ENCODE data around the gene EXOC3L1.

The EXOC3L1 gene

DNA sequence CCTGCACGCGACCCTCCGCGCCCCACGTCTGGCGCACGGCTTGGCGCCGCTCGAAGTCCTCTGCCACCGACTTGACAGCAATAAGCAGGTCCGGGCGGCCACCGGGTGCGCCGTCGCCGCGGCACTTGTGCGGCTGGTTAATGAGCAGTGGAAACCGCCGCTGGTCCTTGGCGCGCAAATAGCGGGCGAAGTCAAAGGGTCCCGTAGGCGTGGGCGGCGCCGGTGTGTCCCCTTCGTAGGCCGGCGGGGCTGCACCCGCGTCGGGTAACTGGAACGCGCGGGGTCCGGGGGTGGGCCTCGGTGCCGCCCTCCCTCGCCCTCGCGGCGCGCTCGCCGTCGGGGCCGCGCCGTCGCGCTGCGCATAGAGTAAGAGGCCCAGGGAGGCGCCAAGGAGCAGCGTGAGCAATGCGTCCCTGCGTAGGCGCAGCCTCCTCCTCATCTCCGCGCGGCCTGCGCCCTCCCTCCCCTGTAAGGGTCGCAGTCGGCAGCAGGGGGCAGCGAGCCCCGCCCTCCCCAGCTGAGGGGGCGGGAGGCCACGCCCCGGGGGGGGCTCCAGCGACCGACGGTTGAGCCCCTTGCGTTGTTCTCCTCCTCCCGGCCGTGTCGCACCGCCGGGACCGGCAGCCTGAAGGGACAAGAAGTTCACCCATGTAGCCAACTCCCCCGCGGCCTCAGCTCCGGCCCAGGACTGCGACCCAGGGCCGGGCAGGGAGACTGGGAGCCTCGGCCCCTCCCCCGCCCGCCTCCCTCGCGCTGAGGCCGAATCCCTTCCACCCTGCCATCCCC, 39.7 kb downstream of the EXOC3L1 start:
- FAIRE-seq (peak; percentile 26), DNase-seq (ENCODE audit: insufficient read length, low spot score) (peak; percentile 75)
- TF ChIP-seq TAF1 (IDR thresholded peaks at IDR 0.05; ENCODE audit: low read depth, low read length): no peak
- no peak for TF ChIP-seq SPI1 (IDR thresholded peaks at IDR 0.05; ENCODE audit: low read depth, low read length)
- no peak for TF ChIP-seq PAX5 (IDR thresholded peaks at IDR 0.05; ENCODE audit: insufficient read depth, low read length, severe bottlenecking)
- TF ChIP-seq POU2F2 (IDR thresholded peaks at IDR 0.05; ENCODE audit: low read depth, low read length): no peak
- TF ChIP-seq POLR2A (IDR thresholded peaks at IDR 0.05; ENCODE audit: low read depth, low read length): no peak
- TF ChIP-seq POLR2AphosphoS5 (IDR thresholded peaks at IDR 0.05; ENCODE audit: low read depth, low read length): no peak

DNA sequence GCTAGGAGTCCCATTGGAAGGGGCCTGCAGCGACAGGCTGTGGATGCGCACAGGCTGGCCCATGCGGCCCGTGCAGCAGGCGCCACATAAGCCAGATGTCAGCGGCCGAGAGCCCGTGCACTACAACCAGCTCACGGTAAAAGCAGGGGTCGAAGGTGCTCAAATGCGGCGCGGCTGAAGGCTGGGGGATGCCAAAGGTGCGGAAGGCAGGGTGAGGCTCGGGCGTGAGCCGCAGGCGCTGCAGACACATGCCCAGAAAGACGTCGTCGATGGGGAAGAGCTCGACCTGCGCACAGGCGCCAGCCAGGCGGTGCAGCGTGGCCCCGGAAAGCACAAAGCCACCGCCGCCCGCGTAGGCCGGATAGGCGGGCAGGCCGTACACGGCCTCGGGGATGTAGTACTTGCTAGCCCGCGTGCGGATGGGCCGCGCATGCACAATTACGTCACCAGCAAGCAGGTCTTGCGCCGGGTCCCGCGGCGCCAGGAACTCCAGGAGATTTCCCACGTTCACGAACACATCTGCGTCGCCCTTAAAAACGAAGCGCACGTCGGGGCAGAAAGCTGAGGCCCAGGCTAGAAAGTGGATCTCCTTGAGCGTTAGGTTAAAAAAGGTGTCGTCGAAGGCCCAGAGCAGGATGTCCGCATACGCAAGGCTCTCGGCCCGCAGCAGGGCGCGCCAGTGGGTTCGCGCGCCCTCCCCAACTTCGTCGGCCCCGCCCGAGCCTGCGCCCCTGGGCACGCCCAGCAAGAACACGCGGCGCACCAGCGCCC, 40.5 kb downstream of the EXOC3L1 start:
- FAIRE-seq (no peak), DNase-seq (ENCODE audit: insufficient read length, low spot score) (no peak)
- TF ChIP-seq SPI1 (IDR thresholded peaks at IDR 0.05; ENCODE audit: low read depth, low read length): no peak
- TF ChIP-seq POU2F2 (IDR thresholded peaks at IDR 0.05; ENCODE audit: low read depth, low read length): no peak
- TF ChIP-seq POLR2AphosphoS5 (IDR thresholded peaks at IDR 0.05; ENCODE audit: low read depth, low read length): no peak
- TF ChIP-seq TAF1 (IDR thresholded peaks at IDR 0.05; ENCODE audit: low read depth, low read length): no peak
- TF ChIP-seq POLR2A (IDR thresholded peaks at IDR 0.05; ENCODE audit: low read depth, low read length): no peak
- no peak for TF ChIP-seq PAX5 (IDR thresholded peaks at IDR 0.05; ENCODE audit: insufficient read depth, low read length, severe bottlenecking)

DNA sequence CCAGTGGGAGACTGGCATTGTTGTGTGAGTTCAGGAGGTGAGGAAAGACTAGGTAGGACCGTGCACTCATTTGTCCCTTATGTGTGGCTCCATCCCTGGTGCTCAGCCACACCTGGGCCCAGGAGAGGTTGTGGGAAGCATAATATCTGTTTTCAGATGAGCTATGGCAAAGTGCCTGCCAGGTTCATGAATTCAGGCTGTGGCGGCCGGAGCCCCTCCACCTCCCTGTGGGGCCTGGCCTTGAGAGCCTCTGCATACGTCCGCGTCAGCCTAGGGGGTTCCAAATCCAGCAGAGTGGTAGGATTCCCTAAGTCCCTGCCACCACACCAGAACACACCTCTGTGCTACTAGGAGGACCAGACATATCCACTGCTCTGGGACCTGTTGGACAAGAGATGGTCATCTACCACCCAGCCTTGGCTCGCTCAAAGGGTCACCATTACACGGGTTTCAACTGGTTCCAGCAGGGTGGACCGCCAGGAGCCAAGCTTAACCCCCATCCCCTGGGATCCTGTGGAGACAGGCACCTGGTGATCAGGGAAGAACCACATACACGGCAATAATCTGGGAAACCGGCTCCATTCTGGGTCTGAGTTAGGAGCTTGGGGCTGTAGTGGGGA, 41.2 kb downstream of the EXOC3L1 start:
- no peak for DNase-seq (ENCODE audit: insufficient read length, low spot score)

DNA sequence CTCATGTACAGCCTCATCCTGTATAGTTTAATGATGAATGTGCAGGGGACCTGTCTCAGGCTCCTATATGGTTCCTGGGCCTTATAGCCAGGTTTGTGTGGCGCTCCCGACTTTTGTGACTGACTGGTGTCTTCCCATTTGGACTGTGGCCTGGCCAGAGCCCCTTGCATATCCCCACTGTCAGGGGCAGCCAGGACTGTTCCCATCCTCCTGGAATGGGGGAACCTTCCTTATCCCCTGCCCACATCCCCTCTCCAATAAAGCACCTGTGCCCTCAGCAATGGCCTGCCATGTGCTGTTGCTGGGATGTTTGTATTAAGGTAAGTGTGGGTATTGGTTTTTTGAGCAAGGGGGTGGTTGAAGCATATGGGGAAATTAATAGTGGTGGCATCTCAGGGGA, 41.7 kb downstream of the EXOC3L1 start:
- TF ChIP-seq POU2F2 (IDR thresholded peaks at IDR 0.05; ENCODE audit: low read depth, low read length) (no peak), SPI1 (IDR thresholded peaks at IDR 0.05; ENCODE audit: low read depth, low read length) (no peak), POLR2AphosphoS5 (IDR thresholded peaks at IDR 0.05; ENCODE audit: low read depth, low read length) (no peak), PAX5 (IDR thresholded peaks at IDR 0.05; ENCODE audit: insufficient read depth, low read length, severe bottlenecking) (no peak), POLR2A (IDR thresholded peaks at IDR 0.05; ENCODE audit: low read depth, low read length) (no peak), TAF1 (IDR thresholded peaks at IDR 0.05; ENCODE audit: low read depth, low read length) (no peak)
- FAIRE-seq (no peak), DNase-seq (ENCODE audit: insufficient read length, low spot score) (no peak)

More for the DNA sequence above, 41.2 kb downstream of the EXOC3L1 start:
- TF ChIP-seq POLR2AphosphoS5 (IDR thresholded peaks at IDR 0.05; ENCODE audit: low read depth, low read length) (no peak), POU2F2 (IDR thresholded peaks at IDR 0.05; ENCODE audit: low read depth, low read length) (no peak), POLR2A (IDR thresholded peaks at IDR 0.05; ENCODE audit: low read depth, low read length) (no peak), TAF1 (IDR thresholded peaks at IDR 0.05; ENCODE audit: low read depth, low read length) (no peak), PAX5 (IDR thresholded peaks at IDR 0.05; ENCODE audit: insufficient read depth, low read length, severe bottlenecking) (no peak), SPI1 (IDR thresholded peaks at IDR 0.05; ENCODE audit: low read depth, low read length) (no peak)
- no peak for FAIRE-seq

DNA sequence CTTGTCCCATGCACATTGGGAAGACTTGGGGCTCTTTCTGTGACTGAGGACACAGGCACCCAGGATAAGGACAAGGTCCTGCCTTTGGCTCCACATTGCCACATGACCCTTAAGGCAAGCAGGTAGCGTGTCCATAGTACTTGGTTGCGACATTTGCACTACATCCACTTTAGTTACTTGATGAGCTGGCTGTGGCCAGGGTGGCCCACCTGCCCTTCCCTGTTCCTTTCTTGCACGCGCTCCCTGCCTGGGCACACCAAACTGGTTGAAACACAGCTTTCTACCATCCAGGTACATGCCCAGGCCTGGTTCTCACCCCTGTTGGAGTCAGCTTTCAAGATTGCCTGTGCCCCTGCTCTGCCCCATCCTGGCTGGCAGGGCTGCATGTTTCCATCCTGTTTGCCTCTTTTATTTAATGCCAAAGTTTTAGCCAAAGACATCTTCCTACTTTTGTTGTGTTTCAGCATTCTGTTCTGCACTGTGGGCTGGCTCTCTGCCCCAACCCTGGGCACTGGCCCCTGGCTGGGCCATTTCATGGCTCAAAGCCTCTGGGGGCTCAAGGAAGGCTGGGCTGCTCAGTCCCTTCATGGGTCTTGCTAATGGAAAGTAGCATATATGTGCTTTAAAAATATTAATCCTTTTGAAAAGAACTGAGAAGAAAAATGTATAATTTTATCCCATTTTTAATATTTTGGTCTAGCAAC, 42.3 kb downstream of the EXOC3L1 start:
- FAIRE-seq: no peak
- no peak for DNase-seq (ENCODE audit: insufficient read length, low spot score)
- TF ChIP-seq POLR2AphosphoS5 (IDR thresholded peaks at IDR 0.05; ENCODE audit: low read depth, low read length): no peak
- TF ChIP-seq PAX5 (IDR thresholded peaks at IDR 0.05; ENCODE audit: insufficient read depth, low read length, severe bottlenecking): no peak
- TF ChIP-seq POU2F2 (IDR thresholded peaks at IDR 0.05; ENCODE audit: low read depth, low read length): no peak
- TF ChIP-seq TAF1 (IDR thresholded peaks at IDR 0.05; ENCODE audit: low read depth, low read length): no peak
- TF ChIP-seq POLR2A (IDR thresholded peaks at IDR 0.05; ENCODE audit: low read depth, low read length): no peak
- TF ChIP-seq SPI1 (IDR thresholded peaks at IDR 0.05; ENCODE audit: low read depth, low read length): no peak

DNA sequence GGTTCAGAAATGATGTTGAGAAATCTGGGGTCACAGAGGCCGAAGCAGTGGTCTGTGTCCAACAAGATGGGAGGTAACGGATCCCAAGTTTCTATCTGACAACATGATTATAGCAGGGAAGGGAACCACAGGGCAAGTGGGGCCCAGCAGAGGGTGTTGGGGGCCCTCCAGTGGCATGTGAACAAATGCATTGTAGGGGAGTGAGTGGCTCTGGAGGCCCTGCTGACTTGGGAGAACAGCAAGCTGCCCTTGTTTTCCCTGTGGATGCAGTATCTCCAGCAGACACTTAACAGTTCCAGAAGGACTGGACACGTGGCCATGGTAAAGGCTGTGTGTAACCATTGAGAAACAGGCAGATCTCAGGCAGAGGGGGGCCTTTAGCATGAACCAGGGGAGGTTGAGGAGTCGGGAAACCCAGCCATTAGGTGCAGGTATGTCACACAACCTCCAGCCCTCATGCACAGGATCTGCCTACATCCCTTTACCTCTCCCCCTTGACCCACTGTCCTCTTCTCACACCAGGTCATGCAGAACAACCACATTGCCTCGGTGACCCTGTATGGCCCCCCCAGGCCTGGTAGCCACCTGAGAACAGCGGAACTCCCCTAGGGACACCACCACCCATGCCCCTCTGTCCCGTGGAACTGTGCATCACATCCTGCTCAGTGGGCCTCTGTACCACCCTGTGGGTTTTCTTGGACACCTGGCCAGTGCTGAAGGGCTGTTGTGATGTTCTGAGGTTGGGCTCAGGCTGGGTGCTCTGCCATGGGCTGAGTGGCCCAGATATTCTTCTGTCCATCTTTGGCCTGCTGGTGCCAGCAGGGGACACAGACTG, 43.2 kb downstream of the EXOC3L1 start:
- DNase-seq (ENCODE audit: insufficient read length, low spot score) (no peak), FAIRE-seq (no peak)
- TF ChIP-seq TAF1 (IDR thresholded peaks at IDR 0.05; ENCODE audit: low read depth, low read length): no peak
- TF ChIP-seq POU2F2 (IDR thresholded peaks at IDR 0.05; ENCODE audit: low read depth, low read length): no peak
- TF ChIP-seq SPI1 (IDR thresholded peaks at IDR 0.05; ENCODE audit: low read depth, low read length): no peak
- TF ChIP-seq POLR2AphosphoS5 (IDR thresholded peaks at IDR 0.05; ENCODE audit: low read depth, low read length): no peak

DNA sequence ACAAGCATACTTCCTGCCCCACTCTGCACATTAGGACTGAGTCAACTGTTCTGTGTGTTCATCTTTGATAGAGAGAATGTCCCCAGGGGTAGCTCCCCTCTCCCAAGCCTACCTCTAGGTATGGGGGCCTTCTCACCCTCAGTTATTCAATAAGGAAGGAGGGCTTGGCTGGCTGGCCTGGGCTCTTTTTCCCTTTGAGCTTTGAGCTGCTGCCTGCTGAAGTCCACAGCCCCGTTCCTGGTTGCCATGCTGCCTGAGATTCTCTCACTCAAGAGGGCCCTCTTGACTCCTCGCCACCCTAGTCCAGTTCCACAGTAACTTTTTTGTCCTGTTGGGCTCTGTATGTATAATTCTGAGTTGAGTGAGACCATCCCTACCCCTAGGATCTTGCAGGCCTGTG, 44.2 kb downstream of the EXOC3L1 start:
- TF ChIP-seq PAX5 (IDR thresholded peaks at IDR 0.05; ENCODE audit: insufficient read depth, low read length, severe bottlenecking) (no peak), POU2F2 (IDR thresholded peaks at IDR 0.05; ENCODE audit: low read depth, low read length) (no peak)
- DNase-seq (ENCODE audit: insufficient read length, low spot score) (no peak), FAIRE-seq (no peak)

DNA sequence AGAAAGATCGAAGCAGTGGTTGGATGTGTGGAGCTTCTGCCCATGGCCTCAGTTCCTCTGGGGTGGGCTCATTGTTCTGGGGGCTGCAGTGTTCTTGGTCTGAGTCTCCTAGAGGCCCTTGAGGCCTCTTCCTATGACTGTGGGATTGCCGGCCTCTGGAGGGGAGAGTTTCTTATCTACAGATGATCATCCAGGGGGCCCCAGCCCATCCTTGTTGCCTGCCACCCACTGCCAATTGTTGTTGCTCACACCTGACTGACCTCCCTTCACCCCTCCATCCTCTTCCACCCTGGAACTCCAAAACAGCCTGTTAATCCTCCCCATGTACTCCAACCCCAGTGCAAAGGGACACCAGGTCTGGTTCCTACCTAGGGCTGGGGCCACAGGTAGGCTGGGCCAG, 45.0 kb downstream of the EXOC3L1 start:
- FAIRE-seq (no peak), DNase-seq (ENCODE audit: insufficient read length, low spot score) (no peak)
- no peak for TF ChIP-seq TAF1 (IDR thresholded peaks at IDR 0.05; ENCODE audit: low read depth, low read length)
- TF ChIP-seq POLR2A (IDR thresholded peaks at IDR 0.05; ENCODE audit: low read depth, low read length): no peak
- no peak for TF ChIP-seq POLR2AphosphoS5 (IDR thresholded peaks at IDR 0.05; ENCODE audit: low read depth, low read length)
- TF ChIP-seq POU2F2 (IDR thresholded peaks at IDR 0.05; ENCODE audit: low read depth, low read length): no peak
- no peak for TF ChIP-seq SPI1 (IDR thresholded peaks at IDR 0.05; ENCODE audit: low read depth, low read length)
- no peak for TF ChIP-seq PAX5 (IDR thresholded peaks at IDR 0.05; ENCODE audit: insufficient read depth, low read length, severe bottlenecking)
